SIG-M5 treated with dmso at 0.1 percent for 504 hours (cell line): ENCODE data around the gene SLC9A1.

ENCODE experiments used
- DNase-seq: peaks from one replicate; lab custom pipeline; 2025; ENCODE audit not compliant: unreplicated experiment; lab: John Stamatoyannopoulos, UW

The SLC9A1 gene

GRCh38 chr1:27152004-27152828 lies 2.7 kb downstream of the SLC9A1 start:
- no peak for DNase-seq

DNA sequence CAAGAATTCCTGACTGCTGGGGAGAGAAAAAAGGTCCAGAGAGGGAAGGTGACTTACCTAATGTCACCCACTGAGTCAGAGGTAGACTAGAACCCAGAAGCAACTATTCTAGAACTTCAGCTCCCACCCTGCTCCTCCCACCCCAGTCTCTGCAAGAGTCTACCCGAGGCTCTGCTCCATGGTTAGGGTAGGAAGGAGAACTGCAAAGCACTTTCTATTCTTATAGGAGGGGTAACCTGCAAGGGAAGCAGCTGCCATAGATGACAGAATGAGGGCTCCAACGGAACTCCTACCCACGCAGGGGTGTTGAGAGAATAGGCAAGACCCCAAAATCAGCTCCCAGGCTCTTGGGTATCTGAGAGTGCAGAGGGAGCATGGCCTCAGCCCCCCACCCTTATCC lies 4.3 kb downstream of the SLC9A1 start:
- no peak for DNase-seq

- no peak for DNase-seq
These were observed 4.7 kb downstream of the SLC9A1 start for GRCh38 chr1:27150183-27150582.

DNA sequence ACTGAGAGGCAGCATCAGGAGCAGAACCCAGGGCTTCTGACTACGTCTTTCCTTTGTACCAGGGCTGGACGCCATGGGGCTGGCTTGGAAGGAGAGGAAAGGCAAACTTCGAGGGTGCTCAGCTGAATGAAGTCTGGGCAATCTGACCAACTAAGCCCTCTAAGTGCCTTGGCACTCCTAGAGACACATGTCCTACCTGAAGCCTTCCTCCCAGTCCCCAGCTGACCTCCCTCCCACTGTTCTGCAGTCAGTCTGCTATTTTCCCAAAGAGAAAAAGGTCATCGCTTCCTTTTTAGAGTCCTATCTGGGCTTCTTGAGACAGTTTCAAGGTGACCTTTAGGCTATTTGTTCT lies 5.2 kb downstream of the SLC9A1 start:
- no peak for DNase-seq

GRCh38 chr1:27149084-27149761 lies 5.7 kb downstream of the SLC9A1 start:
- no peak for DNase-seq

DNA sequence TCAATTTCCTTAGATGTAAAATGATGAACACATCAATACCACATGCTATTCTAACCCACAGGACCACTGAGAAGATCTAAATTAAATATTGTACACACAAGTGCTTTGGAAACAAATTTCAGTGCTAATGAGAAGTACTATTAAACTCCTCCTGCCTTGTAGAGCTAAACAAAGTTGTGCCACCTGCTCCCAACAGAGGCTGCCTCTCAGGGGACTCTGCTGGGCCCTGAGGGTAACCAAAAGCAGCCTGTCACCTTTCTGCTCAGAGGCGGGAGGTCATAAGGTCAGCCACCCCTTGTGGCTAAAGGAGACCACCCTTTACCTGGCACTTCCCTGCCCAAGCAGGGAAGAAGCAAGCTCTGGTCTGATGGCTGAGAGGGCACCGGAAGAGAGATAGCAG lies 6.3 kb downstream of the SLC9A1 start:
- no peak for DNase-seq

- no peak for DNase-seq
These were observed 6.9 kb downstream of the SLC9A1 start for GRCh38 chr1:27147842-27148518.

DNA sequence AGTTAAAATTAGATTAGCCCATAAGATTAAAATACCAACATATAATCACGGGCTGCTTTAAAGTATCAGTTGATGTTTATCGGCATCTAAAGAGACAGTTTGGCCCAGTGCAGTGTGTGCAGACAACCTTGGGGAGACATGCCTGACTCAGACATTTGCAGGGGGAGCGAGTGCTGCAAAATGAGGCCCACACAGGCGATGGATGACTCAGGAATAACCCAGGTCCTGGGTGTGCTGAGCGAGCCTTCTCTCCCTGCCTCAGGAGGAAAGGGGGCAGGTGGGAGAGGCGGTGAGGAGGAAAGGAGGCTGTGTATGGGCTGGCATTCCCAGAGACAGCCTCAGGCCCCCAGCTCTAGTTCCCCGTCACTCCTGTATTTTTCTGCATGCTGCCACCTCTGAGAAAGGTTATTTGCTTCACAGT lies 9.0 kb downstream of the SLC9A1 start:
- DNase-seq, result no peak

DNA sequence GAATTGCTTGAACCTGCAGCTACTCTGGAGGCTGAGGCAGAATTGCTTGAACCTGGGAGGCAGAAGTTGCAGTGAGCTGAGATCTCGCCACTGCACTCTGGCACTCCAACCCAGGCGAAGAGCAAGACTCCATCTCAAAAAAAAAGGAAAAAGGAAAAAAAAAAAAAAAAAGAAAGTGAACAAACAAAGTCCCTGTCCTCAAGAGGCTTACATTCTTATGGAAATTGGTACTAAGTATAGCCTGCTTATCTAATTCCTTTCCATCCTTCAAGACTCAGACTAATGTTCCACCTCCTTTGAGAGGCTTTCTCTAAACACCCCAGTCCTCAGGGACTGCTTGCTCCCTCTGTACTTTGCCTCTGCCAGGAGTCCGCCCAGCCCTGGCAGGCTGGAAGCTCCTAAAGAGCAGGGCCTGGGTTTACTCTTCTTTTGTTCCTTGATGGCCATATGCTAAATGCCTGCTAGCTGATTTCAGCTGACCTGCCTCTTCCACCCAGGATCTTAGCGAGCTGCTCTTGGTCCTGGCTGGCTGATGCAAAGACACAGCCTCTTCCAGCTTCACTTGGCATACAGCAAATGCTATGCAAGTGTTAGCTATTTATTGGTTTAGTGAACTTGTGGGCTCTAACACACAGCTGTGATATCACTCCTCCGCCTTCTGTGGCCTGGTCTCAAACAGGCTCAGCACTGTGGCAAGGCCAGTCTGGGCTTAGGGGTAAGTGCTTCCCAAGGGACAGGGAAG lies 9.8 kb downstream of the SLC9A1 start:
- DNase-seq, result no peak

DNA sequence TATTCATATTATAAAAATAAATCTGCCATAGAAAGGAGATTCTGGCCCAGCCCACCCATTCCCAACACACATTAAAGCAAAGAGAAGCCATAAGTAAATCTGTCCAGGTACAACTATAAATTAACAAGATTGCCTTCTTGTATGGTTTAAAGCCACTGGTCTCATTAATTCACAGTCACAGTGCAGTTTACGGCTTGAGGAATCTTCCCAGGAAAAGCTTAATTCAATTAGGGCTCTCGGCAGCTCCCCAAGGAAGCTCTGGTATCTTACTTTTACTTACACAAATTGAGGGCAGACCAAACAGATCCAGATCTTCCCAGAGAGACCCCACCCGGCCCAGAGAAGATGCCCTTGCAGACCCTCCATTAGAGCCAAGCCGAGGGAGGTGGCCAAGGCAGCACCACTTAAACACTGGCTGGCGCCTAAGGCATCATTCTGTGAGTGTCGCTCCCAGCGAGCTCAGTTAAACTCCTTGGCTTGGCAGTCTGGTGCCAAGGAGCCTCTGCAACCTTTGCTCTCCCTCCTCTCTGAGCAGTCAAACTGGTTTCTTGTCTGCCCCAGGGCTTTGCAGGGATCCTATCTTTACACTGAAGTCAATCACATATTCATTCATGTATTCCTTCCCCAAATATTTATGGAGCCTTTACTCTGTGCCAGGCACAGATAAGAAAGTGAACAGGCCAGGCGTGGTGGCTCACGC lies 10.7 kb downstream of the SLC9A1 start:
- peak; percentile 26 for DNase-seq

GRCh38 chr1:27143401-27143800 lies 11.5 kb downstream of the SLC9A1 start:
- no peak for DNase-seq

DNA sequence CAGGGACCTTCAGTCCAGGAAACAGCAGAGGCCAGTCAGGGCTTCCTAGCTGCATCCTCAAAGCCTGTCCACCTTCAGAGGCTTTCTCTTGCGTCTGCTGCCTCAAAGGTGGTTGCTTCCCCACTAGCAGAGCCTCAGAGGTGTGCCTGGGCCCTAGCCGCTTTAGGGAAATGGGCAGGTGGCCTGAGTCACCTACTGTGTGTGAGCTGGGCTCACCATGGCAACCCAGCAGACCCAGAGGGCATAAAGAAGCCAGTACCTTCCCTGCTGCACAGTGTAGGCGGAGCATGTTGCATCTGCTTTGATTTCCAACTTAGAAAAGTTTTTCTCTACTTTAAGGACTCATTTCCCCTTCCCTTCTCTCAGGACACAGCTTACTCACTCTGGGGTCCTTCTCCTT lies 12.5 kb downstream of the SLC9A1 start:
- DNase-seq, result no peak

DNA sequence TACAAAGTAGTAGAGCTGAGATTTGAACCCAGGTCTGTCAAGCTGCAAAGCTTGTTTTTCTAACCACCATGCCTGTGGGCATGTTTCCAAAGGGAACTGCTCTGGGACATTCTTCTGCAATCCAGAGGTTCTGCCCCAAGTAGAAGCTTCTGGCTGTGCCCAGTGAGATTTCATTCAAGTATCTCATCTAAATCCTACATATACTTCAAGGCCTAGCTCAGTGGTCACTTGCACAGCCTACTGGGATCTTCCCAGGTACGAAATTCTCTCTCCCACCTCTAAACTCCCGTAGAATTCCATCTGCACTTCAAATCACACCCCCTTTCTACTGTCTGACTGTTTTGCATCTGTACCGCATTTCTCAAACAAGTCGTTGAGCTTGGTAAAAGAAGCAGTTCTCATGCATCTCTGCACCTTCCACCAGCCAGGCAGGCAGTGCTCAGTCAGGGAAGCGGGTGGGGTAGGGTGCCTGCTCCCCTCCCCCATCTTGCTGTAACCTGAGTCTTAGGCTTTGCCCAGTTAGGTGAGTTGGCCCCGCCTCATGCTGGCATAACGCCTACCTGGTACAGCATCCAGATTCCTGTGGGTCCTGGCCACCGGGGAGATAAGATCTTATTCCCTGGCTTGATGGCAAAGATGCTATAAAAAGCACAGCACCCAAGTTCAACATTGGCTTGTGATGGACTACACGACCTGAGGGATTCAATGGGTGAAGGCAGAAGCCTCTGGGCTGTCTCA lies 13.5 kb downstream of the SLC9A1 start:
- DNase-seq, result peak; percentile 36

- DNase-seq, result no peak
These were observed 14.9 kb downstream of the SLC9A1 start for GRCh38 chr1:27139980-27140379.

- no peak for DNase-seq
These were observed 16.0 kb downstream of the SLC9A1 start for GRCh38 chr1:27138927-27139326.

DNA sequence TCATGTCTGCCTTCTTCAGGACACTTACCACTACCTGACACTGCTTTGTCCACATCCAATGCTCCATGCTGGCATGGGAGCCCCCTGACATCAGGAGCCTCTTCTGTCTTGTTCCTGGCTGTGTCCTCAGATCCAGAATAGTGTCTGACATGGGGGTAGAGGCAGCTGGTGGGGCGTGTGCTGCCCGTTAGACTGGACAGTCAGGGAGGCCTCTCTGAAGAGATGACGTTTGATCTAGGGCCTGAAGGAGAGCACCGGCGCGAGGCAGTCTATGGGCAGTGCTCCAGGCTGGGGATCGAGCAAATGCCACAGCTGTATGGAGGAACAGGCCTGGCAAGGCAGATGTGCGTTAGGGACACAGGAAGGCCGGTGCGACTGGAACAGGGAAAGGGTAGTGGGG lies 16.6 kb downstream of the SLC9A1 start:
- no peak for DNase-seq

- no peak for DNase-seq
These were observed 17.3 kb downstream of the SLC9A1 start for GRCh38 chr1:27137544-27138075.

GRCh38 chr1:27136998-27137542 lies 17.9 kb downstream of the SLC9A1 start:
- DNase-seq, result peak; percentile 59

DNA sequence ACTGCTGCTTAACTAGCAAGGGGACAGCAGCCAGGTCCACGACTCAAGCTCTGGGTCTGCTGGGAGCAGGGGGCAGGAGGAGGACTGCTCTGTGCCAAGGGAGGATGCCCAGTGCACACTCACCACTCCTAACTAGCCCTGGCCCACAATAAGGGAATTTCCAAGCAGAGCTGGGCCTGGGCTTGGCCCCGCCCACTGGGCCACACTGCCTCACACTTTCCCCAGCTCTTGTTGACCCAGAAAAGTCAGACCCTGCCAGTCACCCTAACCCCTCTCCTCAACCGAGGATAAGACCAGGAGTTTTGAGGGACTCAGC lies 18.7 kb downstream of the SLC9A1 start:
- no peak for DNase-seq
